ENCODE data around the gene SPHK2.

SPHK2 gene

GRCh38 chr19:48607359-48607755 lies 11.9 kb upstream of the SPHK2 start:
- H3K27me3 ChIP-seq (ENCODE audit: insufficient read depth, low read length), result no peaks in the 10 kb centered on the region
- H3K27ac ChIP-seq (ENCODE audit: low read length), result no peak overlapping the region
- no peak overlapping the region for H3K9ac ChIP-seq (ENCODE audit: low read depth, low read length)
- no peaks in the 10 kb centered on the region for H3K4me1 ChIP-seq (ENCODE audit: insufficient read depth, low read length)
- no peaks in the 10 kb centered on the region for H3K9me3 ChIP-seq (ENCODE audit: insufficient read depth, low read depth, low read length)
- H3K4me3 ChIP-seq (ENCODE audit: low read length), result no peak overlapping the region
- H3K36me3 ChIP-seq (ENCODE audit: insufficient read depth, low read depth, low read length), result no peaks in the 10 kb centered on the region

DNA sequence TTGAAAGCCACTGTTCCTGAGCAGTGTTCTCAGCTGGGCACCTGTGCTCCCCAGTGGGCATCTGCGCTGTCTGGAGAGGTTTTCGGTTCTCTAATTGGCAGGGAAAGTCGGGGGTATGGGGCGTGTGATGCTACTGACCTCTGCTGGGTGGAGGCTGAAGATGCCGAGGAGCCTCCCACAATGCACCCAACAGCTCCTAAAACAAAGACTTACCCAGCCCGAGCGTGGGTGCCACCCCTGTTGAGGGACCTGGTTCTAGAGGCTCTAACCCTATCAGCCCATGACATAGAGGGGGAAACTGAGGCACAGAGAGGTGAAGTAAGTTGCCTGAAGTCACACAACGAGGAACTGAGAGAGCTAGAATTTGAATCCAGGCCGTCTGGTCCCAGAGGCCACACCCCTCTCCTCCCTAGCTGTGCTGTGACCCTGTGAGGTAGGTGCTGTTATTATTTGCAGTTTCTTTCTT lies 10.5 kb upstream of the SPHK2 start:
- no peak overlapping the region for H3K27ac ChIP-seq (ENCODE audit: low read length)
- no peak overlapping the region for H3K9ac ChIP-seq (ENCODE audit: low read depth, low read length)
- H3K4me1 ChIP-seq (ENCODE audit: insufficient read depth, low read length), result peaks cover under 1% of the 10 kb centered on the region; the same call in 1 of the 2 replicates
- H3K27me3 ChIP-seq (ENCODE audit: insufficient read depth, low read length), result no peaks in the 10 kb centered on the region
- H3K9me3 ChIP-seq (ENCODE audit: insufficient read depth, low read depth, low read length), result no peaks in the 10 kb centered on the region
- peak overlapping the region; percentile 6; the same call in 1 of the 2 replicates for H3K4me3 ChIP-seq (ENCODE audit: low read length)
- no peaks in the 10 kb centered on the region; the same call in 1 of the 2 replicates for H3K36me3 ChIP-seq (ENCODE audit: insufficient read depth, low read depth, low read length)

- Histone ChIP-seq H3K4me3 (ENCODE audit: low read length) (no peak overlapping the region), H3K9me3 (ENCODE audit: insufficient read depth, low read depth, low read length) (no peaks in the 10 kb centered on the region), H3K36me3 (ENCODE audit: insufficient read depth, low read depth, low read length) (no peaks in the 10 kb centered on the region; the same call in 1 of the 2 replicates), H3K27me3 (ENCODE audit: insufficient read depth, low read length) (no peaks in the 10 kb centered on the region), H3K27ac (ENCODE audit: low read length) (no peak overlapping the region), H3K4me1 (ENCODE audit: insufficient read depth, low read length) (peaks cover 6% of the 10 kb centered on the region), H3K9ac (ENCODE audit: low read depth, low read length) (no peak overlapping the region)
Observed at GRCh38 chr19:48609571-48610108, 9.7 kb upstream of the SPHK2 start.

GRCh38 chr19:48611872-48612271 lies 7.4 kb upstream of the SPHK2 start:
- no peak overlapping the region for H3K27ac ChIP-seq (ENCODE audit: low read length)
- H3K4me1 ChIP-seq (ENCODE audit: insufficient read depth, low read length), result peaks cover 9% of the 10 kb centered on the region
- H3K36me3 ChIP-seq (ENCODE audit: insufficient read depth, low read depth, low read length), result peaks cover 18% of the 10 kb centered on the region
- H3K27me3 ChIP-seq (ENCODE audit: insufficient read depth, low read length), result no peaks in the 10 kb centered on the region
- no peak overlapping the region for H3K9ac ChIP-seq (ENCODE audit: low read depth, low read length)
- H3K4me3 ChIP-seq (ENCODE audit: low read length), result no peak overlapping the region
- no peaks in the 10 kb centered on the region for H3K9me3 ChIP-seq (ENCODE audit: insufficient read depth, low read depth, low read length)

- Histone ChIP-seq H3K4me1 (ENCODE audit: insufficient read depth, low read length) (peaks cover 15% of the 10 kb centered on the region), H3K9me3 (ENCODE audit: insufficient read depth, low read depth, low read length) (no peaks in the 10 kb centered on the region), H3K9ac (ENCODE audit: low read depth, low read length) (peak overlapping the region; percentile 74; the same call in 1 of the 2 replicates), H3K27ac (ENCODE audit: low read length) (peak overlapping the region; percentile 67), H3K36me3 (ENCODE audit: insufficient read depth, low read depth, low read length) (peaks cover 32% of the 10 kb centered on the region), H3K4me3 (ENCODE audit: low read length) (no peak overlapping the region), H3K27me3 (ENCODE audit: insufficient read depth, low read length) (no peaks in the 10 kb centered on the region)
Observed at GRCh38 chr19:48613024-48613851, 6.1 kb upstream of the SPHK2 start.

GRCh38 chr19:48613852-48614435 lies 5.4 kb upstream of the SPHK2 start:
- peaks cover 15% of the 10 kb centered on the region for H3K4me1 ChIP-seq (ENCODE audit: insufficient read depth, low read length)
- H3K27ac ChIP-seq (ENCODE audit: low read length), result peak overlapping the region; percentile 67
- H3K27me3 ChIP-seq (ENCODE audit: insufficient read depth, low read length), result no peaks in the 10 kb centered on the region
- peak overlapping the region; percentile 74 for H3K9ac ChIP-seq (ENCODE audit: low read depth, low read length)
- peak overlapping the region; percentile 40 for H3K4me3 ChIP-seq (ENCODE audit: low read length)
- peaks cover 35% of the 10 kb centered on the region for H3K36me3 ChIP-seq (ENCODE audit: insufficient read depth, low read depth, low read length)
- no peaks in the 10 kb centered on the region for H3K9me3 ChIP-seq (ENCODE audit: insufficient read depth, low read depth, low read length)

DNA sequence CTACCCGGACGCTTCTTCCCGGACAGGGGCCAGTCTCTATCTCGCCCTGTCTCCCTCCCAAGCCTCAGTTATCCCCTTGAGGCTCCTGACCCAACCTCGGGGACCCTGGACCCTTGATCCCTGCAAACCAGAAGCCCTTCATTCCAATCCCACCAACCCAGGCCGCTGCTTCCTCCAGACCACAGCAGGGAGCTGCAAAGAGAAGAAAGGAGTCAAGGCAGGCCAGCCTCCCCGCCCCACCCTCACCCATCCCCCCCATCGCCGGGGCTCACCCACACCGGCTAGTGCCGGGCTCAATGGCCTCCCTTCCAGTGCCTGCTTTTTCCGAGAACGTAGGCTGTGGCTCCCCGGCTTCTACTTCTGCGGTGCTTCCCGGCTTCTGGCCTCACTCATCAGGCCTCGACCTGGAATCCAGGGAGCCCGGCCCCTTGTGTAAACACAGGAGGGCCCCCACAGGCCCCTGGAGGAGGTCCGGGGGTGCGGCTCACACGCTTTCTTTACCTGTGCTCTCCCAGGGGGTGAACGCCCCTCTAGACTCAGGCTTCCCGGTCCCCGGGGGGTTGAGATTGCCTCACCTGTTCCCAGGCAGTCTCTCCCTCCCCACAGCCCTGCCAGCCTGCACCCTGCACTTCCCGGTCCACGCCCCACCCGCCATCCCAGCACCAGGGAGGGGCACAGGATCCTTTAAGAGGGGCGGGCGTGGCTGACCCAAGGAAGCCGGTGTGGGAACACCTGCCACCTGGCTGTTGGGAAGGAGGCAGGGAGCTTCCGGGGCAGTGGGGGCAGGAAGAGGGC lies 4.7 kb upstream of the SPHK2 start, which contains the start of gene FAM83E:
FAM83E (minus strand) TSS at position 641 of the 795 bp plus-strand sequence. CDS start 1,704 bp downstream, outside the sequence.
- peaks cover 15% of the 10 kb centered on the region for H3K4me1 ChIP-seq (ENCODE audit: insufficient read depth, low read length)
- H3K36me3 ChIP-seq (ENCODE audit: insufficient read depth, low read depth, low read length), result peaks cover 35% of the 10 kb centered on the region
- no peaks in the 10 kb centered on the region for H3K27me3 ChIP-seq (ENCODE audit: insufficient read depth, low read length)
- peak within 1 kb of the TSS; percentile 40 for H3K4me3 ChIP-seq (ENCODE audit: low read length)
- H3K27ac ChIP-seq (ENCODE audit: low read length), result peak within 1 kb of the TSS; percentile 67
- no peaks in the 10 kb centered on the region for H3K9me3 ChIP-seq (ENCODE audit: insufficient read depth, low read depth, low read length)
- H3K9ac ChIP-seq (ENCODE audit: low read depth, low read length), result peak within 1 kb of the TSS; percentile 74

GRCh38 chr19:48615231-48616040 lies 3.9 kb upstream of the SPHK2 start:
- Histone ChIP-seq H3K4me1 (ENCODE audit: insufficient read depth, low read length) (peaks cover 15% of the 10 kb centered on the region), H3K27ac (ENCODE audit: low read length) (peak overlapping the region; percentile 67), H3K9me3 (ENCODE audit: insufficient read depth, low read depth, low read length) (no peaks in the 10 kb centered on the region), H3K9ac (ENCODE audit: low read depth, low read length) (peak overlapping the region; percentile 74; the same call in 1 of the 2 replicates), H3K36me3 (ENCODE audit: insufficient read depth, low read depth, low read length) (peaks cover 35% of the 10 kb centered on the region), H3K27me3 (ENCODE audit: insufficient read depth, low read length) (no peaks in the 10 kb centered on the region), H3K4me3 (ENCODE audit: low read length) (peak overlapping the region; percentile 40; the same call in 1 of the 2 replicates)

DNA sequence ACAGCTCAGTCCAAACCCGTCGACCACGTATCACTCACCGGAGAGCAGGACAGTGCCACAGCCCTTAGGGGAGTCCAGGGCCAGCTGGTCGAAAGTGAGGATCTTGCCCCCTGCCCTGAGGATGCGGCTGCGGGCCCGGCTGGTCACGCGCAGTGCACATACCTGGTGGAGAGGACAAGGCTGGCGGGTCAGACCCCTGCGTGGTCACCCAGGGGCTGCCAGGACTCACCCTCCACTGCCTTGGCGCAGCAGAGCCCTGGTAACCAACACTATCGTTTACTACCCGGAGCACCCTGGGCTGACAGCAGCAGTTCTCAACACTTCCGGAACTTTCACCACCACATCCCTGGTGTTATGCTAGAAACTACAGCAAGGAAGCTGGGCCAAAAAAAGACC lies 3.3 kb upstream of the SPHK2 start:
- peak overlapping the region; percentile 9; the same call in 1 of the 2 replicates for H3K4me3 ChIP-seq (ENCODE audit: low read length)
- peaks cover 35% of the 10 kb centered on the region for H3K36me3 ChIP-seq (ENCODE audit: insufficient read depth, low read depth, low read length)
- no peaks in the 10 kb centered on the region for H3K27me3 ChIP-seq (ENCODE audit: insufficient read depth, low read length)
- no peaks in the 10 kb centered on the region for H3K9me3 ChIP-seq (ENCODE audit: insufficient read depth, low read depth, low read length)
- H3K9ac ChIP-seq (ENCODE audit: low read depth, low read length), result peak overlapping the region; percentile 74; the same call in 1 of the 2 replicates
- peak overlapping the region; percentile 67 for H3K27ac ChIP-seq (ENCODE audit: low read length)
- H3K4me1 ChIP-seq (ENCODE audit: insufficient read depth, low read length), result peaks cover 15% of the 10 kb centered on the region

DNA sequence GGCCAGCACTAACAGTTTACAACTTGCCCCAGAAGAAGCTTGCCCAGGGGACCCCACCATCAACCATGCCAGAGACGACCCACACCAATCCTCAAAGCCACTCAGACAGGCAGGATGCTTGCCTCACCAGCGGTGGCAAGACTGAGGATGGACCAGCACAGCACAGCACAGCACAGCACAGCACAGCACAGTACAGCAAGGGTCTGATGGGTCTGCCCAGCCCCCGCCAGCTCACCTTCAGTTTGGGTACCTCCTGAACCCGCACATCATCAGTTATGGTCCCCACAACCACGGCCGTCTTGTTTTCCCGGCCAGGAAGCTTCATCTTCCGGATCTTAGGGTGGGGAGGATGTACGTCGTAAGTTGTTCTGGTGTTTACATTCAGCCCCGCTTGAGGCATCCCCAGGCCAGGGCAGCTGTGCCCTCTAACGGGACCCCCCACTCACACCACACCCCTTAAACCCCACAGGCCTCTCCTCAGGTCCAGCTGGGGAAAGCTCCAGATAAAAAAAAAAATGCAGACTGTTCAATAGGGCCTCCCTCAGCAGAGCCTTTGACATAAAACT lies 2.7 kb upstream of the SPHK2 start:
- Histone ChIP-seq H3K4me3 (ENCODE audit: low read length) (peak overlapping the region; percentile 95; the same call in 1 of the 2 replicates), H3K36me3 (ENCODE audit: insufficient read depth, low read depth, low read length) (peaks cover 35% of the 10 kb centered on the region), H3K9ac (ENCODE audit: low read depth, low read length) (peak overlapping the region; percentile 99; the same call in 1 of the 2 replicates), H3K27me3 (ENCODE audit: insufficient read depth, low read length) (no peaks in the 10 kb centered on the region), H3K27ac (ENCODE audit: low read length) (no peak overlapping the region), H3K9me3 (ENCODE audit: insufficient read depth, low read depth, low read length) (no peaks in the 10 kb centered on the region), H3K4me1 (ENCODE audit: insufficient read depth, low read length) (peaks cover 15% of the 10 kb centered on the region)
